HepG2 (cell line): ENCODE data around the gene LUM. TPM values are rescaled to one million over a fixed set of nuclear protein-coding genes. Genes with fewer than 3 reads are reported as not detected.

Experiments used
- ATAC-seq: fragments of 200-7000 bp; cut with Tn5 transposase; 3 replicates; pipeline ENCODE4 v1.9.1; 2020; ENCODE audit warnings: mild to moderate bottlenecking, moderate library complexity
- BruUV-seq: library from RNA; stranded (reverse); fragments of 400-500 nt; replicated peaks from 2 replicates; lab custom pipeline; 2021; lab: Mats Ljungman, UMichigan
- CTCF ChIA-PET: fragments of 300-600 bp; formaldehyde crosslinking; extraction: SDS; loops from one replicate; lab custom pipeline; 2021; ENCODE audit warnings: low total read pairs, inconsistent platforms, low intra/inter-chr PET ratio; lab: Yijun Ruan, JAX
- POLR2A ChIA-PET: fragments of 350-600 bp; sonication (Branson Sonifier 250); formaldehyde crosslinking; loops from one replicate; lab custom pipeline; 2020; ENCODE audit warnings: antibody characterized with exemption, inconsistent platforms; lab: Yijun Ruan, JAX
- DNase-seq: peaks from one replicate; pipeline ENCODE4 v3.0.0-alpha.2; 2015; ENCODE audit warnings: low spot score
- FAIRE-seq: peaks from 3 replicates; lab custom pipeline; 2011; peaks lifted over from hg19 to GRCh38; lab: Jason Lieb, UNC
- H2AFZ ChIP-seq: one replicate; pipeline ENCODE4 v1.6.1; 2011; ENCODE audit warnings: low read length, inconsistent platforms
- H3K27ac ChIP-seq: fragments of 300-600 bp; 3 replicates; pipeline ENCODE4 v1.8.0; 2011; ENCODE audit warnings: mixed run types, mild to moderate bottlenecking, mixed read lengths, low read length, inconsistent platforms; ENCODE audit not compliant: insufficient read depth; ENCODE audit errors: extremely low read length
- H3K27me3 ChIP-seq, 2 experiments: fragments of 200-600 bp in 1 of 2; 2 replicates in 1 of 2; 3 replicates in 1 of 2; pipeline versions ENCODE4 v1.6.0 to v1.8.0; 2011; ENCODE audit warnings: low read length in 2 of 2, mild to moderate bottlenecking in 2 of 2, moderate library complexity in 2 of 2, inconsistent platforms in 1 of 2; ENCODE audit not compliant: insufficient read depth in 2 of 2, control insufficient read depth in 1 of 2
- H3K36me3 ChIP-seq, 2 experiments: fragments of 200-600 bp in 1 of 2; replicated peaks in 1 of 2; 2 replicates in 1 of 2; 3 replicates in 1 of 2; pipeline versions ENCODE4 v1.5.1 to v1.8.0; 2011; ENCODE audit warnings: low read length in 2 of 2, inconsistent platforms in 1 of 2; ENCODE audit not compliant: insufficient read depth in 2 of 2, control insufficient read depth in 1 of 2
- H3K4me1 ChIP-seq: 2 replicates; pipeline ENCODE4 v1.5.1; 2012; ENCODE audit warnings: low read length, inconsistent platforms; ENCODE audit not compliant: insufficient read depth
- H3K4me2 ChIP-seq: 2 replicates; pipeline ENCODE4 v1.6.0; 2011; ENCODE audit warnings: low read depth, low read length, inconsistent platforms
- H3K4me3 ChIP-seq, 3 experiments: fragments of 200-600 bp in 1 of 3; sonication (generic), shearing (Covaris generic) in 1 of 3; replicated peaks in 1 of 3; 2 replicates each; pipeline ENCODE4 v1.5.1; 2011 to 2016; ENCODE audit warnings: low read length in 3 of 3, inconsistent platforms in 2 of 3, low read depth in 2 of 3, mild to moderate bottlenecking in 2 of 3, control low read depth in 1 of 3, mixed read lengths in 1 of 3; ENCODE audit not compliant: insufficient read depth in 1 of 3
- H3K79me2 ChIP-seq: one replicate; pipeline ENCODE4 v1.6.1; 2011; ENCODE audit warnings: low read length, inconsistent platforms; ENCODE audit not compliant: insufficient read depth
- H3K9ac ChIP-seq: 2 replicates; pipeline ENCODE4 v1.6.0; 2011; ENCODE audit warnings: mild to moderate bottlenecking, low read depth, low read length, inconsistent platforms; ENCODE audit not compliant: insufficient read depth
- H3K9me3 ChIP-seq: 2 replicates; pipeline ENCODE4 v1.5.1; 2012; ENCODE audit warnings: mild to moderate bottlenecking, low read length
- H4K20me1 ChIP-seq: 2 replicates; pipeline ENCODE4 v1.6.0; 2011; ENCODE audit warnings: inconsistent platforms, mild to moderate bottlenecking, low read length, moderate library complexity; ENCODE audit not compliant: insufficient read depth
- BCL6 ChIP-seq: IDR thresholded peaks from 2 replicates; pipeline ENCODE4 v1.6.1; 2016; ENCODE audit warnings: missing genetic modification reagents, missing compliant biosample characterization
- FIP1L1 ChIP-seq: fragments of 200-400 bp; formaldehyde crosslinking; IDR thresholded peaks from 2 replicates; pipeline ENCODE4 v1.6.1; 2018; ENCODE audit warnings: low read depth, mild to moderate bottlenecking, low read length, moderate library complexity, borderline replicate concordance; ENCODE audit not compliant: insufficient read depth
- KAT8 ChIP-seq: IDR thresholded peaks from 2 replicates; pipeline ENCODE4 v1.6.1; 2016; ENCODE audit warnings: missing genetic modification reagents, missing compliant biosample characterization
- NKX3-1 ChIP-seq: sonication (generic); formaldehyde crosslinking; IDR thresholded peaks from 2 replicates; pipeline ENCODE4 v1.5.0; 2020; ENCODE audit warnings: missing genetic modification reagents
- ONECUT2 ChIP-seq: sonication (generic); formaldehyde crosslinking; IDR thresholded peaks from 2 replicates; pipeline ENCODE4 v1.4.0; 2020; ENCODE audit warnings: missing genetic modification reagents
- TAF15 ChIP-seq: fragments of 200-400 bp; formaldehyde crosslinking; IDR thresholded peaks from one replicate; pipeline ENCODE4 v1.6.1; 2018; ENCODE audit warnings: mild to moderate bottlenecking, low read depth, low read length; ENCODE audit not compliant: poor library complexity, severe bottlenecking
- ZNF275 ChIP-seq: sonication (generic); formaldehyde crosslinking; IDR thresholded peaks from 2 replicates; pipeline ENCODE4 v1.8.0; 2022; ENCODE audit warnings: missing genetic modification reagents, mild to moderate bottlenecking, inconsistent platforms, borderline replicate concordance
- ZNF331 ChIP-seq: sonication (generic); formaldehyde crosslinking; IDR thresholded peaks from 2 replicates; pipeline ENCODE4 v1.4.0; 2020; ENCODE audit warnings: missing genetic modification reagents
- ZNF333 ChIP-seq: sonication (generic); formaldehyde crosslinking; IDR thresholded peaks from 2 replicates; pipeline ENCODE4 v1.4.0; 2020; ENCODE audit warnings: mild to moderate bottlenecking, missing genetic modification reagents, borderline replicate concordance
- ZNF367 ChIP-seq: sonication (generic); formaldehyde crosslinking; IDR thresholded peaks from 2 replicates; pipeline ENCODE4 v1.4.0; 2020; ENCODE audit warnings: missing genetic modification reagents, borderline replicate concordance
- ZNF468 ChIP-seq: sonication (generic); formaldehyde crosslinking; IDR thresholded peaks from 2 replicates; pipeline ENCODE4 v1.8.0; 2022; ENCODE audit warnings: mild to moderate bottlenecking, moderate library complexity, missing genetic modification reagents
- ZNF652 ChIP-seq: IDR thresholded peaks from 2 replicates; pipeline ENCODE4 v1.6.1; 2016; ENCODE audit warnings: low read depth, borderline replicate concordance
- ZNF746 ChIP-seq: sonication (generic); formaldehyde crosslinking; IDR thresholded peaks from 2 replicates; pipeline ENCODE4 v1.8.0; 2022; ENCODE audit warnings: mild to moderate bottlenecking, missing genetic modification reagents
- WGBS: methylation state at CpG from one replicate; pipeline ENCODE4 v1.1.6; 2017; ENCODE audit warnings: low lambda C conversion rate; 5-methylcytosine and 5-hydroxymethylcytosine counted together
- in situ Hi-C: cut with HindIII; loops from 2 replicates; pipeline ENCODE4 v1.10.0; 2017; ENCODE audit warnings: low pct_unique_long_range_greater_than_20kb; ENCODE audit not compliant: extremely low pct_ligation_motif_present
- intact Hi-C: fragments of 100-400 bp; cut with micrococcal nuclease; formaldehyde crosslinking; loops from one replicate; pipeline ENCODE4 v1.10.0; 2022; ENCODE audit not compliant: unreplicated experiment
- polyA plus RNA-seq, 8 experiments: library from polyadenylated mRNA; depleted of rRNA in 3 of 8; stranded (reverse) in 7 of 8; unstranded in 1 of 8; fragments of >200 nt; fragmentation: Illumina TruSeq in 4 of 8; extraction: Trizol in 4 of 8; gene quantifications; 2 replicates each; pipeline versions ENCODE4 v1.2.1 to v1.2.3, GENCODE V29; 2011 to 2016; ENCODE audit warnings: low read depth in 4 of 8, missing spikeins in 1 of 8, mixed read lengths in 1 of 8; ENCODE audit not compliant: insufficient read depth in 1 of 8
- total RNA-seq, 5 experiments: library from RNA; depleted of rRNA; stranded (reverse); fragments of >200 nt; fragmentation: Illumina TruSeq; extraction: Trizol; gene quantifications; 2 replicates each; pipeline ENCODE4 v1.2.3, GENCODE V29; 2016; ENCODE audit warnings: low read depth in 1 of 5
- TF ChIP-seq, protein P1 (sequence below): sonication (generic); formaldehyde crosslinking; IDR thresholded peaks from 2 replicates; pipeline ENCODE4 v1.4.0; 2020; ENCODE audit warnings: mild to moderate bottlenecking, missing genetic modification reagents
- TF ChIP-seq, protein P2 (sequence below): sonication (generic); formaldehyde crosslinking; conservative IDR thresholded peaks from 2 replicates; pipeline ENCODE4 v1.4.0; 2020; ENCODE audit warnings: missing genetic modification reagents
- TF ChIP-seq, protein P3 (sequence below): sonication (generic); formaldehyde crosslinking; IDR thresholded peaks from 2 replicates; pipeline ENCODE4 v1.5.1; 2020; ENCODE audit warnings: missing genetic modification reagents, mild to moderate bottlenecking, borderline replicate concordance
- TF ChIP-seq, protein P4 (sequence below): sonication (generic); formaldehyde crosslinking; IDR thresholded peaks from 2 replicates; pipeline ENCODE4 v1.9.0; 2022; ENCODE audit warnings: low read depth, missing genetic modification reagents

LUM gene
- total and polyA plus RNA-seq, 2 of the 13 experiments (the other 11 are each of a cell fraction or from before 2014, with no cell fraction given), result not detected

GRCh38 chr12:91104812-91105466, 6.4 kb downstream of the LUM start:
- no peak overlapping the region for H3K27ac ChIP-seq
- ChIA-PET POLR2A (no interaction called here), CTCF (no interaction called here)
- no peak overlapping the region for H3K9ac ChIP-seq
- intact Hi-C loops, result no loop called here
- BruUV-seq, result no TSS peak
- ATAC-seq (no peak), DNase-seq (no peak), FAIRE-seq (no peak)
- H3K4me1 ChIP-seq, result no peaks in the 10 kb centered on the region
- no peaks in the 10 kb centered on the region for H4K20me1 ChIP-seq
- H3K4me2 ChIP-seq, result no peak overlapping the region
- H3K36me3 ChIP-seq, result no peaks in the 10 kb centered on the region
- in situ Hi-C loops, result loop anchor here (10.0 kb wide), 1 partner anchor 120 kb away; no protein-coding TSS in a partner anchor
- no peak overlapping the region for H3K4me3 ChIP-seq
- no peaks in the 10 kb centered on the region for H3K27me3 ChIP-seq
- WGBS, result 0% methylated on average over 1 of the region's 1 CpG
- H3K79me2 ChIP-seq, result no peaks in the 10 kb centered on the region
- H2AFZ ChIP-seq, result no peak overlapping the region
- H3K9me3 ChIP-seq, result no peaks in the 10 kb centered on the region
- TF ChIP-seq TAF15, result no peak
- no peak for TF ChIP-seq ZNF333 (CRISPR knock-in tag)
- no peak for TF ChIP-seq BCL6 (CRISPR knock-in tag)
- TF ChIP-seq, protein P1, sequence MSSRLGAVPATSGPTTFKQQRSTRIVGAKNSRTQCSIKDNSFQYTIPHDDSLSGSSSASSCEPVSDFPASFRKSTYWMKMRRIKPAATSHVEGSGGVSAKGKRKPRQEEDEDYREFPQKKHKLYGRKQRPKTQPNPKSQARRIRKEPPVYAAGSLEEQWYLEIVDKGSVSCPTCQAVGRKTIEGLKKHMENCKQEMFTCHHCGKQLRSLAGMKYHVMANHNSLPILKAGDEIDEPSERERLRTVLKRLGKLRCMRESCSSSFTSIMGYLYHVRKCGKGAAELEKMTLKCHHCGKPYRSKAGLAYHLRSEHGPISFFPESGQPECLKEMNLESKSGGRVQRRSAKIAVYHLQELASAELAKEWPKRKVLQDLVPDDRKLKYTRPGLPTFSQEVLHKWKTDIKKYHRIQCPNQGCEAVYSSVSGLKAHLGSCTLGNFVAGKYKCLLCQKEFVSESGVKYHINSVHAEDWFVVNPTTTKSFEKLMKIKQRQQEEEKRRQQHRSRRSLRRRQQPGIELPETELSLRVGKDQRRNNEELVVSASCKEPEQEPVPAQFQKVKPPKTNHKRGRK, result no peak
- no peak for TF ChIP-seq ZNF331 (CRISPR knock-in tag)
- no peak for TF ChIP-seq ZNF367 (CRISPR knock-in tag)
- TF ChIP-seq, protein P2, sequence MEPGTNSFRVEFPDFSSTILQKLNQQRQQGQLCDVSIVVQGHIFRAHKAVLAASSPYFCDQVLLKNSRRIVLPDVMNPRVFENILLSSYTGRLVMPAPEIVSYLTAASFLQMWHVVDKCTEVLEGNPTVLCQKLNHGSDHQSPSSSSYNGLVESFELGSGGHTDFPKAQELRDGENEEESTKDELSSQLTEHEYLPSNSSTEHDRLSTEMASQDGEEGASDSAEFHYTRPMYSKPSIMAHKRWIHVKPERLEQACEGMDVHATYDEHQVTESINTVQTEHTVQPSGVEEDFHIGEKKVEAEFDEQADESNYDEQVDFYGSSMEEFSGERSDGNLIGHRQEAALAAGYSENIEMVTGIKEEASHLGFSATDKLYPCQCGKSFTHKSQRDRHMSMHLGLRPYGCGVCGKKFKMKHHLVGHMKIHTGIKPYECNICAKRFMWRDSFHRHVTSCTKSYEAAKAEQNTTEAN (CRISPR knock-in tag), result no peak
- no peak for TF ChIP-seq NKX3-1 (CRISPR knock-in tag)
- no peak for TF ChIP-seq KAT8 (CRISPR knock-in tag)
- TF ChIP-seq ZNF468 (CRISPR knock-in tag), result no peak
- TF ChIP-seq, protein P3, sequence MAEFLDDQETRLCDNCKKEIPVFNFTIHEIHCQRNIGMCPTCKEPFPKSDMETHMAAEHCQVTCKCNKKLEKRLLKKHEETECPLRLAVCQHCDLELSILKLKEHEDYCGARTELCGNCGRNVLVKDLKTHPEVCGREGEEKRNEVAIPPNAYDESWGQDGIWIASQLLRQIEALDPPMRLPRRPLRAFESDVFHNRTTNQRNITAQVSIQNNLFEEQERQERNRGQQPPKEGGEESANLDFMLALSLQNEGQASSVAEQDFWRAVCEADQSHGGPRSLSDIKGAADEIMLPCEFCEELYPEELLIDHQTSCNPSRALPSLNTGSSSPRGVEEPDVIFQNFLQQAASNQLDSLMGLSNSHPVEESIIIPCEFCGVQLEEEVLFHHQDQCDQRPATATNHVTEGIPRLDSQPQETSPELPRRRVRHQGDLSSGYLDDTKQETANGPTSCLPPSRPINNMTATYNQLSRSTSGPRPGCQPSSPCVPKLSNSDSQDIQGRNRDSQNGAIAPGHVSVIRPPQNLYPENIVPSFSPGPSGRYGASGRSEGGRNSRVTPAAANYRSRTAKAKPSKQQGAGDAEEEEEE (CRISPR knock-in tag), result no peak
- no peak for TF ChIP-seq ZNF652 (CRISPR knock-in tag)
- no peak for TF ChIP-seq ZNF746 (CRISPR knock-in tag)
- TF ChIP-seq ONECUT2 (CRISPR knock-in tag), result no peak
- no peak for TF ChIP-seq FIP1L1
- no peak for TF ChIP-seq ZNF275
- TF ChIP-seq, protein P4, sequence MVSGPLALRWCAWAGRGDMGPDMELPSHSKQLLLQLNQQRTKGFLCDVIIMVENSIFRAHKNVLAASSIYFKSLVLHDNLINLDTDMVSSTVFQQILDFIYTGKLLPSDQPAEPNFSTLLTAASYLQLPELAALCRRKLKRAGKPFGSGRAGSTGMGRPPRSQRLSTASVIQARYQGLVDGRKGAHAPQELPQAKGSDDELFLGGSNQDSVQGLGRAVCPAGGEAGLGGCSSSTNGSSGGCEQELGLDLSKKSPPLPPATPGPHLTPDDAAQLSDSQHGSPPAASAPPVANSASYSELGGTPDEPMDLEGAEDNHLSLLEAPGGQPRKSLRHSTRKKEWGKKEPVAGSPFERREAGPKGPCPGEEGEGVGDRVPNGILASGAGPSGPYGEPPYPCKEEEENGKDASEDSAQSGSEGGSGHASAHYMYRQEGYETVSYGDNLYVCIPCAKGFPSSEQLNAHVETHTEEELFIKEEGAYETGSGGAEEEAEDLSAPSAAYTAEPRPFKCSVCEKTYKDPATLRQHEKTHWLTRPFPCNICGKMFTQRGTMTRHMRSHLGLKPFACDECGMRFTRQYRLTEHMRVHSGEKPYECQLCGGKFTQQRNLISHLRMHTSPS, result no peak
